ENCODE results near the gene PROSER3. TPM values are rescaled to one million over a fixed set of nuclear protein-coding genes. Genes with fewer than 3 reads are reported as not detected.

The PROSER3 gene
- polyA plus RNA-seq, 1 donor from 2014 or later: 1.2 TPM

DNA sequence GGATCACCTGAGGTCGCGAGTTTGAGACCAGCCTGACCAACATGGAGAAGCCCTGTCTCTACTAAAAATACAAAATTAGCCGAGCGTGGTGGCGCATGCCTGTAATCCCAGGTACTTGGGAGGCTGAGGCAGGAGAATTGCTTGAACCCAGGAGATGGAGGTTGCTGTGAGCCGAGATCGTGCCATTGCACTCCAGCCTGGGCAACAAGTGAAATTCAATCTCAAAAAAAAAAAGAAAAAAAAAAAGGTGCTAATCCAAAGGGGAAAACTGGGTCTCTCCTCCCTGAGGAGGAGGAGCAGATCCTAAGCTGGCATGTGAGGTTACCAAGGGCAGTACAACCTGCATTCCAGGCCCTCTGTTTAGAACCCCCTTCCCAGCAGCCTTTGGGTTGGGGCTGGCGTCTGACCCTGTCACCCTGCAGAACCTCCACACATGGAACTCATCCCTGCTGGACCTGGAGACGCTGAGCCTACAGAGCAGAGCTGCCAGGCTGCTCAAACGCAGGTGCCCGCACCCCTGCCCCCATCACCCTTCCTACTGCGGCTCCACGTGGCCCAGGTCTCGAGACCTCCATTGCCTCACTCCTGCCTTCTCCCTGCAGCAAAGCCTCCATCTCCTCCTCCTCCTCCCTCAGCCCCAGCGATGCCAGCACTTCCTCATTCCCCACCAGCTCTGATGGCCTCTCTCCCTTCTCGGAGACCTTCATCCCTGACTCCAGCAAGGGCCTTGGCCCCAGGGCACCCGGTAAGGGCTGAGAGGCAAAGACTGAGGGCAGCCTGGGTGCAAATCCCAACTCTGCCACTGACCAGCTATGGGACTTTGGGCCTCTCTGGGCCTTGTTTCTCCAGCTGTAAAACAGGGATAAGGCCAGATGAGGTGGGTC is 6.7 kb downstream of the PROSER3 start:
- Histone ChIP-seq H3K4me2 (ENCODE audit: low read length) (no peak overlapping the region), H3K4me3 (ENCODE audit: low read length) (no peak overlapping the region), H4K20me1 (ENCODE audit: insufficient read depth) (no peaks in the 10 kb centered on the region), H3F3A (ENCODE audit: insufficient read depth, low read length, poor library complexity, severe bottlenecking) (no peaks in the 10 kb centered on the region), H3K79me2 (replicated peaks; ENCODE audit: insufficient read depth, low read length) (peaks cover 4% of the 10 kb centered on the region), H3K36me3 (ENCODE audit: insufficient read depth, low read length) (no peaks in the 10 kb centered on the region), H3K9me3 (ENCODE audit: low read length) (no peaks in the 10 kb centered on the region), H3K27me3 (ENCODE audit: insufficient read depth, low read depth, low read length) (no peaks in the 10 kb centered on the region), H3K9me2 (ENCODE audit: insufficient read depth, low read length) (no peaks in the 10 kb centered on the region), H2AFZ (ENCODE audit: low read depth, low read length) (no peak overlapping the region), H3K27ac (ENCODE audit: low read length) (no peak overlapping the region), H3K9ac (ENCODE audit: low read length) (no peak overlapping the region)
- TF ChIP-seq RAD21 (conservative IDR thresholded peaks at IDR 0.05) (no peak), TAF1 (IDR thresholded peaks at IDR 0.05; ENCODE audit: low read depth) (no peak), EP300 (conservative IDR thresholded peaks at IDR 0.05; ENCODE audit: poor library complexity, severe bottlenecking) (no peak), EZH2 (IDR thresholded peaks at IDR 0.05; ENCODE audit: borderline replicate concordance, insufficient read depth, low read length, poor library complexity, severe bottlenecking) (no peak), SMC3 (conservative IDR thresholded peaks at IDR 0.05; ENCODE audit: poor library complexity) (no peak), MXI1 (conservative IDR thresholded peaks at IDR 0.05; ENCODE audit: poor library complexity, severe bottlenecking) (no peak), POLR2AphosphoS5 (IDR thresholded peaks at IDR 0.05) (no peak)
- TF ChIP-seq, protein P1, sequence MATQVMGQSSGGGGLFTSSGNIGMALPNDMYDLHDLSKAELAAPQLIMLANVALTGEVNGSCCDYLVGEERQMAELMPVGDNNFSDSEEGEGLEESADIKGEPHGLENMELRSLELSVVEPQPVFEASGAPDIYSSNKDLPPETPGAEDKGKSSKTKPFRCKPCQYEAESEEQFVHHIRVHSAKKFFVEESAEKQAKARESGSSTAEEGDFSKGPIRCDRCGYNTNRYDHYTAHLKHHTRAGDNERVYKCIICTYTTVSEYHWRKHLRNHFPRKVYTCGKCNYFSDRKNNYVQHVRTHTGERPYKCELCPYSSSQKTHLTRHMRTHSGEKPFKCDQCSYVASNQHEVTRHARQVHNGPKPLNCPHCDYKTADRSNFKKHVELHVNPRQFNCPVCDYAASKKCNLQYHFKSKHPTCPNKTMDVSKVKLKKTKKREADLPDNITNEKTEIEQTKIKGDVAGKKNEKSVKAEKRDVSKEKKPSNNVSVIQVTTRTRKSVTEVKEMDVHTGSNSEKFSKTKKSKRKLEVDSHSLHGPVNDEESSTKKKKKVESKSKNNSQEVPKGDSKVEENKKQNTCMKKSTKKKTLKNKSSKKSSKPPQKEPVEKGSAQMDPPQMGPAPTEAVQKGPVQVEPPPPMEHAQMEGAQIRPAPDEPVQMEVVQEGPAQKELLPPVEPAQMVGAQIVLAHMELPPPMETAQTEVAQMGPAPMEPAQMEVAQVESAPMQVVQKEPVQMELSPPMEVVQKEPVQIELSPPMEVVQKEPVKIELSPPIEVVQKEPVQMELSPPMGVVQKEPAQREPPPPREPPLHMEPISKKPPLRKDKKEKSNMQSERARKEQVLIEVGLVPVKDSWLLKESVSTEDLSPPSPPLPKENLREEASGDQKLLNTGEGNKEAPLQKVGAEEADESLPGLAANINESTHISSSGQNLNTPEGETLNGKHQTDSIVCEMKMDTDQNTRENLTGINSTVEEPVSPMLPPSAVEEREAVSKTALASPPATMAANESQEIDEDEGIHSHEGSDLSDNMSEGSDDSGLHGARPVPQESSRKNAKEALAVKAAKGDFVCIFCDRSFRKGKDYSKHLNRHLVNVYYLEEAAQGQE (IDR thresholded peaks at IDR 0.05; ENCODE audit: borderline replicate concordance): no peak
- TF ChIP-seq, protein P2, sequence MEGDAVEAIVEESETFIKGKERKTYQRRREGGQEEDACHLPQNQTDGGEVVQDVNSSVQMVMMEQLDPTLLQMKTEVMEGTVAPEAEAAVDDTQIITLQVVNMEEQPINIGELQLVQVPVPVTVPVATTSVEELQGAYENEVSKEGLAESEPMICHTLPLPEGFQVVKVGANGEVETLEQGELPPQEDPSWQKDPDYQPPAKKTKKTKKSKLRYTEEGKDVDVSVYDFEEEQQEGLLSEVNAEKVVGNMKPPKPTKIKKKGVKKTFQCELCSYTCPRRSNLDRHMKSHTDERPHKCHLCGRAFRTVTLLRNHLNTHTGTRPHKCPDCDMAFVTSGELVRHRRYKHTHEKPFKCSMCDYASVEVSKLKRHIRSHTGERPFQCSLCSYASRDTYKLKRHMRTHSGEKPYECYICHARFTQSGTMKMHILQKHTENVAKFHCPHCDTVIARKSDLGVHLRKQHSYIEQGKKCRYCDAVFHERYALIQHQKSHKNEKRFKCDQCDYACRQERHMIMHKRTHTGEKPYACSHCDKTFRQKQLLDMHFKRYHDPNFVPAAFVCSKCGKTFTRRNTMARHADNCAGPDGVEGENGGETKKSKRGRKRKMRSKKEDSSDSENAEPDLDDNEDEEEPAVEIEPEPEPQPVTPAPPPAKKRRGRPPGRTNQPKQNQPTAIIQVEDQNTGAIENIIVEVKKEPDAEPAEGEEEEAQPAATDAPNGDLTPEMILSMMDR (IDR thresholded peaks at IDR 0.05; ENCODE audit: poor library complexity, severe bottlenecking): no peak

DNA sequence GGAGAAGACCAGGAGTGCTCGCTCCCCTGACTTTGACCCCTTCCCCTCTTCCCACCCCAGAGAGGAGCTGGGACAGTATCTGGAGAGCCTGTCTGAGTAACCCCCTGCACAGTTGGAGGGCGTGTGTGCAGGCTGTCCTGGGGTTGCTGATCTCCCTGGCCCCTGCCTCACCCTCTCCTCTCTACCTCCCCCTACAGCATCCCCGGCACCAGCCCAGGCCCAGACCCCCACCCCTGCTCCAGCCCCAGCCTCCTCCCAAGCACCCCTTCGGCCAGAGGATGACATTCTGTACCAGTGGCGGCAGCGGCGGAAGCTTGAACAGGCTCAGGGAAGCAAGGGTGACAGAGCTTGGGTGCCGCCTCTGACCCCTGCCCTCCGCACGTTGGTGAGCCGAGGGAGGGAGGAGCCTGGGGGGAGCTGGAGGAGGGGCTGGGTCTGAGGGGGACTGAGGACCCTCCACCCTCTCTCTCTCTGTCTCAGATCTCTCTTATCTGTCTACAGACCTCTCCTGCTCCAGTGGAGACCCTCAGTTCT is 8.7 kb downstream of the PROSER3 start:
- no peak overlapping the region for H3K4me3 ChIP-seq (ENCODE audit: low read length)
- no peaks in the 10 kb centered on the region for H3K27me3 ChIP-seq (ENCODE audit: insufficient read depth, low read depth, low read length)
- H3K9me2 ChIP-seq (ENCODE audit: insufficient read depth, low read length): no peaks in the 10 kb centered on the region
- TF ChIP-seq, protein P2 (IDR thresholded peaks at IDR 0.05; ENCODE audit: poor library complexity, severe bottlenecking): no peak
- no peak for TF ChIP-seq EZH2 (IDR thresholded peaks at IDR 0.05; ENCODE audit: borderline replicate concordance, insufficient read depth, low read length, poor library complexity, severe bottlenecking)
- TF ChIP-seq POLR2AphosphoS5 (IDR thresholded peaks at IDR 0.05): no peak
- no peak for TF ChIP-seq RAD21 (conservative IDR thresholded peaks at IDR 0.05)
- no peak for TF ChIP-seq MXI1 (conservative IDR thresholded peaks at IDR 0.05; ENCODE audit: poor library complexity, severe bottlenecking)
- TF ChIP-seq EP300 (conservative IDR thresholded peaks at IDR 0.05; ENCODE audit: poor library complexity, severe bottlenecking): no peak
- TF ChIP-seq, protein P1 (IDR thresholded peaks at IDR 0.05; ENCODE audit: borderline replicate concordance): no peak
- TF ChIP-seq TAF1 (IDR thresholded peaks at IDR 0.05; ENCODE audit: low read depth): no peak
- H3K79me2 ChIP-seq (replicated peaks; ENCODE audit: insufficient read depth, low read length): no peaks in the 10 kb centered on the region
- no peak overlapping the region for H3K9ac ChIP-seq (ENCODE audit: low read length)
- H4K20me1 ChIP-seq (ENCODE audit: insufficient read depth): no peaks in the 10 kb centered on the region
- no peaks in the 10 kb centered on the region for H3K36me3 ChIP-seq (ENCODE audit: insufficient read depth, low read length)
- no peak overlapping the region for H2AFZ ChIP-seq (ENCODE audit: low read depth, low read length)
- H3F3A ChIP-seq (ENCODE audit: insufficient read depth, low read length, poor library complexity, severe bottlenecking): no peaks in the 10 kb centered on the region
- H3K9me3 ChIP-seq (ENCODE audit: low read length): no peaks in the 10 kb centered on the region
- H3K4me2 ChIP-seq (ENCODE audit: low read length): no peak overlapping the region
- no peak overlapping the region for H3K27ac ChIP-seq (ENCODE audit: low read length)
